ENCODE measurements around the gene ALDH6A1.

The ALDH6A1 gene

DNA sequence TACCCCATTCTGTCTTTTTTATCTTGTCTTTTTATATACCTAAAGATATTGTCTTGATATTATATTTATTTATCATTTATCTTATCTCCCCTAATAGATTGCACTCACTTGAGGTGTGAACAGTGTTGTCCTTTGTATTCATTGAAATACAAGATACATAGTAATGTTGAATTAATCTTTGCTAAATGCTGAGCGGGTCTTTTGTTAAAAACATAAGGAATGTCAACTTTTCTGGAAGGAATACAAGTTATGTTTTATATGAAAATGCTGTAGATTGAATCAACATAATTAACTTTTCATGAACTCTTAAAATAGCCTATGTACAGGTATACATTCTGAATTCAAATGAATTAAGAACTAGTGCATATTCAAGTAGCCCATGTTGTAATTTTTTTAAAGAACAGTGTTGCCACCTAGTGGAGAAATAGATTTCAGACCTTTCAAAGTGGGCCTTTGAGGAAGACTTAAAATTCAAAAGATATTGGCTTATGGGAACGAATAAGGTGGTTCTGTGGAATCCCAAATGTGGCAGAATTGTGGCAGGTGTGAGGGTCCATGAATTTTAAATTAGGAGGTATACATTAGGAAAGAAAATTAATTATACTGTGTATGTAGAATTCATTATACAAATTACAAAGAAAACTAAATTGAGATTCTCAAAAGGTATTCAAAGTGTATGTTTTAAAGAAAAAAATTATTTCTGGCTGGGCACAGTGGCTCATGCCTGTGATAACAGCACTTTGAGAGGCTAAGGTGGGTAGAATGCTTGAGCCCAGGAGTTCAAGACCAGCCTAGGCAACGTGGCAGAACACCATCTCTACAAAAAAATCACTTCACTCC, 46.0 kb downstream of the ALDH6A1 start:
- DNase-seq (ENCODE audit: low read depth in 1 of 2, low spot score in 1 of 2), result peak; percentile 64 to 81
- in situ Hi-C loops (cut with HindIII; ENCODE audit: low pct_unique_long_range_greater_than_20kb, low sequenced_read_pairs), result no loop called here
- TF ChIP-seq JUND (IDR thresholded peaks at IDR 0.05; ENCODE audit: low read depth), result no peak

DNA sequence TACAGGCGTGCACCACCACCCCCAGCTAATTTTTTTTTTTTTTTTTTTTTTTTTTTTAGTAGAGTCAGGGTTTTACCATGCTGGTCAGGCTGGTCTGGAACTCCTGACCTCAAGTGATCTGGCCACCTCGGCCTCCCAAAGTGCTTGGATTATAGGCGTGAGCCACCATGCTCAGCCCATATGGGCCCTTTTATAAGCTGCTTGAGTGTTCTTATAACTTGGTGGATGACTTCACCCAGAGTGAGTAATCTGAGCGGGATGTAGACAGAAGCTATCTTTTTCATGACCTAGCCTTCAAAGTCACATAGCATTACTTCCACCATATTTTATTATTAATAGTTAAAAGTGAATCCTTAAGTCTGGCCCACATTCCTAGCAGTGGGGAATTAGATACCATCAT, 48.7 kb downstream of the ALDH6A1 start:
- no peak for TF ChIP-seq JUND (IDR thresholded peaks at IDR 0.05; ENCODE audit: low read depth)
- DNase-seq (ENCODE audit: low read depth in 1 of 2, low spot score in 1 of 2), result no peak
- in situ Hi-C loops (cut with HindIII; ENCODE audit: low pct_unique_long_range_greater_than_20kb, low sequenced_read_pairs), result no loop called here

DNA sequence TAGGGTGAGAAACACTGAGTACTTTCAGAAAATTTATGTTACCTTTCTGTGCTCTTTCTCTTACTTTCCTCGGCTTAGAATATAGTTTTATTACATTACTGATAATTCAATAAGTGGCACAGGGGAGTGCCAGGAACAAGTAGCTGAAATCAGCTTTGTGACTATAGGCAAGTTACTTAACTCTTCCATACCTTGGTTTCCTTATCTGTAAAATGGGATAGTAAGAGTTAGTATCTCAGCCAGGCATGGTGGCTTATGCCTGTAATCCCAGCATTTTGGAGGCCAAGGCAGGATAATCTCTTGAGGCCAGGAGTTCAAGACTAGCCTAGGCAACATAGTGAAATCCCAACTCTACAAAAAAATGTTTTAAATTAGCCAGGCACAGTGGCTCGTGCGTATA, 49.7 kb downstream of the ALDH6A1 start:
- in situ Hi-C loops (cut with HindIII; ENCODE audit: low pct_unique_long_range_greater_than_20kb, low sequenced_read_pairs), result no loop called here
- no peak for TF ChIP-seq JUND (IDR thresholded peaks at IDR 0.05; ENCODE audit: low read depth)
- no peak for DNase-seq (ENCODE audit: low read depth in 1 of 2, low spot score in 1 of 2)

DNA sequence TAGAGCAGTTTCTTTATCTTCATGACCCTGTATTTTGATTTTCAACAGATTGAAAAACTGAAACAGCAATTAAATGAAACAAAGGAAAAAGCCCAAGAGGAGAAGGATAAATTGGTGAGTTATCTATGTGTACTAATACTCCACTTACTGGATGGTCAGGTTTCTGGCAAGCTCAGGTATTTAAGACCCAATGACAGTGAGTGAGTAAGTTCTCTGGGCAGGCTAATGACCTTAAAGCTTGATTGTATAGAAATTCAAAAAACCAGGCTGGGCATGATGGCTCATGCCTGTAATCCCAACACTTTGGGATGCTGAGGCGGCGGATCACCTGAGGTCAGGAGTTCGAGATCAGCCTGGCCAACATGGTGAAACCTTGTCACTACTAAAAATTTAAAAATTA, 55.1 kb downstream of the ALDH6A1 start:
- in situ Hi-C loops (cut with HindIII; ENCODE audit: low pct_unique_long_range_greater_than_20kb, low sequenced_read_pairs), result no loop called here
- no peak for DNase-seq (ENCODE audit: low read depth in 1 of 2, low spot score in 1 of 2)
- TF ChIP-seq JUND (IDR thresholded peaks at IDR 0.05; ENCODE audit: low read depth), result no peak

DNA sequence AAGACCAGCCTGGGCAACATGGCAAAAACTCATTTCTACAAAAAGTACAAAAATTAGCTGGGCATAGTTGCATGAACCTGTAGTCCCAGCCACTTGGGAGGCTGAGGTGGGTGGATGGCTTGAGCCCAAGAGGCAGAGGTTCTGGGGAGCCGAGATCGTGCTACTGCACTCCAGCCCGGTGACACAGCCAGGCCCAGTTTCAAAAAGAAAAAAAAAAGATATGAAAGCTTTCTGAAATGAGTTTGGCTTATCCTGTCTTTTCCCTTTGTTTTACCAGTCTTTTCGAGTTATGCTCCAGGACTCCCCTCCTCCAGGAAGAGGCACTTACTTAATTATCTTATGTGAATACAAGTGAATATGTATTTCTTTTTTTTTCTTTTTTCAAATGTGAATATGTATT, 61.9 kb downstream of the ALDH6A1 start:
- no peak for TF ChIP-seq JUND (IDR thresholded peaks at IDR 0.05; ENCODE audit: low read depth)
- no peak for DNase-seq (ENCODE audit: low read depth in 1 of 2, low spot score in 1 of 2)

DNA sequence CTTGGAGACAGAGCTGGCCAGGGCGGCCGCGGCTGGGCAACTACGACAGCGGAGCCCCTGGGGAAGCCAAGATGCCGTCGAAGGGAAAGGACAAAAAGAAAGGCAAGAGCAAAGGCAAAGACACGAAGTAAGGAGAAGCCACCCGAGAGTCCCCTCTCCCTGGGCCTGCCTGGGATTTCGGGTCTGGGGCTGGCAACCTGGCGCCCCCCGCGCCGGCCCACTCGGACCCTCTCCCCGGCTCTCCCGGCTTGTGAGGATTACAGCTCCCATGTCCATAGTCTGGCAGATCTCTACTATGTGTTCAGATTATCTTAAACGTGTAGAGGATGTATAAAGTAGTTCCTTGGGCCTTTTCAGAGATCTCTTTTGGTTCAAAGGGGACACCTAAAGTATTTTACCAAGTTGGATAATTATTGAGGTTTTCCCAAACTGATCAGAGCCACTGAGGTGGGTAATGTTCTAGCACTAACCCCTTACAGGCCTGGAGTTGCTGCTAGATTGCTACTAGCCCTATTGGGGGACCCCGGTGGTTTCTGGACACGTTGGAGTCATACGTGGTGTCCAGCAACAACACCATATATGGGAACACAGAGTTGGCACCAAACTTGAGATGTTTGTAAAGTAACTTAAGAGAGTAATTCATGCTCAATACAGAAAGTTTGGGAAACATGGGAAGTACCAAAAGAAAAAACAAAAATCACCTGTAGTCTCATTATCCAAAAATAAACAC, 64.7 kb downstream of the ALDH6A1 start:
- no peak for DNase-seq (ENCODE audit: low read depth in 1 of 2, low spot score in 1 of 2)
- in situ Hi-C loops (cut with HindIII; ENCODE audit: low pct_unique_long_range_greater_than_20kb, low sequenced_read_pairs), result no loop called here
- no peak for TF ChIP-seq JUND (IDR thresholded peaks at IDR 0.05; ENCODE audit: low read depth)

More for the DNA sequence above, 61.9 kb downstream of the ALDH6A1 start:
- in situ Hi-C loops (cut with HindIII; ENCODE audit: low pct_unique_long_range_greater_than_20kb, low sequenced_read_pairs), result no loop called here

DNA sequence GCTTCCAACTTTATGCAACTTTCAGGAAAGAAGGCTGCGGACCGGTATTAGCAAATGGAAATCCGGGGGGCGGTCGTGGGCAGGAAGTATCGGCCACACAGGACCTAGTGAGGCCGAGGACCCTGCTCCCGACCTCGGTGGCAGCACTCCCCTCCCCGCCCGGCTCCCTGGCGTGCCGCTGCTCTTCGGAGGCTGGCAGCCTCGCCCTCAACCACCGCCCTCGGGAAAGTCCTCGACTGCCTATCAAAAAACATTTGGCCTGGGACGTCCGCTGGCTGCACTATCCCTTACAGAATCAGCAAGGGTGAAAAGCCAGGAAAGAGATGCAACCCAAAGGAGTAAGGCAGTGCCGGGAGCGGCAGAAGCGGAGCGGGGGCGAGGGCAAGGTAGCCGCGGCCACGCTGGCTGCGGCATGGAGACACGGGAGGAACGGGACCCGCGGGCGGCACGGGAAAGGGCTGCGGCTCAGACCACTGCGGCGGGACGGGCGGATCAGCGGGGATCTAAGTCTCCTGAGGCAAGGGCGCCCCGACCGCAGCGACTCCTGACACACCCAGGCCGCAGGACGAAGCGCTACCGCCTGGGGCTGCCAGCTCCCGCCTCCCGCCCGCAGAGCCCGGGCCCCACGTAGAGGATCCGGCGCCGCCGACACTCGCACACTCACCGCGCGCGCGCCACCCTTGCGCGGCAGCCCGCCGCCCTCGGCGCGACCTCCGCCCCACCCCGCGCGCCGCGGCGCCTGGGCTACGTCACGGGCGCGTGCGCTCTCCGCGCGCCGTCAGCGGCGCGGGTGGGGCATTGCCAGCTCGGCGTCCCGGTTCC, 65.5 kb downstream of the ALDH6A1 start, which contains the start of the genes BBOF1 and ENTPD5:
BBOF1 (plus strand) TSS at position 764 of the 822 bp plus-strand sequence. CDS start 130 bp downstream, outside the sequence.
ENTPD5 (minus strand) TSS at position 703 of the 822 bp plus-strand sequence. CDS start 31,186 bp downstream, outside the sequence.
- in situ Hi-C loops (cut with HindIII; ENCODE audit: low pct_unique_long_range_greater_than_20kb, low sequenced_read_pairs), result no loop called here
- peak; percentile 93 to 97 for DNase-seq (ENCODE audit: low read depth in 1 of 2, low spot score in 1 of 2)
- TF ChIP-seq JUND (IDR thresholded peaks at IDR 0.05; ENCODE audit: low read depth), result no peak

DNA sequence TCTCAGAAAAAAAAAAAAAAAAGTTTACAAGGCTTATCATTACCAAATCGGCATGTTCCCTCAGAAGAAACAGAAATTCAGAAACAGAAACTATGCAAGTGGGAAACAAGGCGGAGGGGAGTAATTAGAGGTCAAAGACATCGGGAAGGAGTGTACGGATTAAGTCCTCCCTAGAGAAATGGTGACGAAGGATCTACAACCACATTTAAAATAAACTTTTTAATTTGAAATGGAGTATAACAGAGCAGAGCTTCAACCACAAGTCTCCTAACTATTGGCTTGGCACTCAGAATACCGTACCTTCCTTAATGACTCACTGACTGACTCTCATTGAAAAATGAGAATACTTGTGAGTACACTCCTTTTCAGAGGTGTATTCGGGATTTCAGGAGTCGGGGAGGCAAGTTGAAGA, 66.1 kb downstream of the ALDH6A1 start:
- TF ChIP-seq JUND (IDR thresholded peaks at IDR 0.05; ENCODE audit: low read depth), result no peak
- peak; percentile 46 to 52 for DNase-seq (ENCODE audit: low read depth in 1 of 2, low spot score in 1 of 2)
- in situ Hi-C loops (cut with HindIII; ENCODE audit: low pct_unique_long_range_greater_than_20kb, low sequenced_read_pairs), result no loop called here

DNA sequence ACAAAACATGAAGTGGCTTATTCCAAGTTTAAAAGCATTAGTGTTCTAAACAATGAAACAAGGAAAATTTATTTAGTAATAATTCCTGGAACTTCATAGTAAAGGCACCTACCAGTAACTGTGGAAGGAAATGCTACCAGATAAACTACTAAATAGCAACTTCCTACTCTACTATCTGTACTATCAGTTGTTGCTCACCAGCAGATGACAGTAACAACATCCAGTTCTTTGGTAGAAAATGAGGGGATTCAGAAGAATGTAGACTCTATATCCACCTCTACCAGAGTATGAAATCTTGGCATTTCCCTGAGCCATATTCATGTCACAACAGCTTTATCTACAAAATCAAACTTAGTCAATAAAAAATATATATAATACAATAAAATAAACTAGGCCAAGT, 68.3 kb downstream of the ALDH6A1 start:
- DNase-seq (ENCODE audit: low read depth in 1 of 2, low spot score in 1 of 2), result no peak
- in situ Hi-C loops (cut with HindIII; ENCODE audit: low pct_unique_long_range_greater_than_20kb, low sequenced_read_pairs), result no loop called here
- TF ChIP-seq JUND (IDR thresholded peaks at IDR 0.05; ENCODE audit: low read depth), result no peak

DNA sequence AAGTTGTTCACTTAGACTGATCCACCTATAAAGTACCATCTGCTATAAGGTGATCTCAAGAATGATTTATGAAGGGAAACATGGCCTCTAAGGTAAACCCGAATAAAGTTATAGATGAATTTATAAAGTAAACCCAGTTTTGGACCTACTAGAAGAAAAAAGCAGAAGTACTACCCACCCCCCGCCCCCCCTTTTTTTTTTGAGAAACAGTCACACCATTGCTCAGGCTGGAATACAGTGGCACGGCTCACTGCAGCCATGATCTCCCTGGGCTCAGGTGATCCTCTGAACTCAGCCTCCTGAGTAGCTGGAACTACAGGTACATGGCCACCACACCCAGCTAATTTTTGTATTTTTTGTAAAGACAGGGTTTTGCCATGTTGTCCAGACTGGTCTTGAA, 69.1 kb downstream of the ALDH6A1 start:
- TF ChIP-seq JUND (IDR thresholded peaks at IDR 0.05; ENCODE audit: low read depth), result no peak
- no peak for DNase-seq (ENCODE audit: low read depth in 1 of 2, low spot score in 1 of 2)
- in situ Hi-C loops (cut with HindIII; ENCODE audit: low pct_unique_long_range_greater_than_20kb, low sequenced_read_pairs), result no loop called here

DNA sequence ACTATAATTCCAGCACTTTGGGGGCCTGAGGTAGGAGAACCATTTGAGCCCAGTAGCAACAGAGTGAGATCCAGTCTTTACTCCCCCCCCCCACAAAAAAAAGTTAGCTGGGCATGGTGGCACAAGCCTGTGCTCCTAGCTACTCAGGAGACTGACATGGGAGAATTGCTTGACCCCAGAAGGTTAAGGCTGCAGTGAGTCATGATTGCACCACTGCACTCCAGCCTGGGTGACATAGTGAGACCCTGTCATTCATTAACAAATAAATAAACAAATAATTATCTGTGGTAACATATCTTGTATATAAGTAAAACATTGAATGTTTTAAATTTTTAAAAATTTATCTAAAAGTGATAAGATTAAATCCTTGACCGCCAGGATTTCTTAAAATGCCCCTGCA, 70.0 kb downstream of the ALDH6A1 start:
- no peak for TF ChIP-seq JUND (IDR thresholded peaks at IDR 0.05; ENCODE audit: low read depth)
- DNase-seq (ENCODE audit: low read depth in 1 of 2, low spot score in 1 of 2), result no peak
- in situ Hi-C loops (cut with HindIII; ENCODE audit: low pct_unique_long_range_greater_than_20kb, low sequenced_read_pairs), result no loop called here

DNA sequence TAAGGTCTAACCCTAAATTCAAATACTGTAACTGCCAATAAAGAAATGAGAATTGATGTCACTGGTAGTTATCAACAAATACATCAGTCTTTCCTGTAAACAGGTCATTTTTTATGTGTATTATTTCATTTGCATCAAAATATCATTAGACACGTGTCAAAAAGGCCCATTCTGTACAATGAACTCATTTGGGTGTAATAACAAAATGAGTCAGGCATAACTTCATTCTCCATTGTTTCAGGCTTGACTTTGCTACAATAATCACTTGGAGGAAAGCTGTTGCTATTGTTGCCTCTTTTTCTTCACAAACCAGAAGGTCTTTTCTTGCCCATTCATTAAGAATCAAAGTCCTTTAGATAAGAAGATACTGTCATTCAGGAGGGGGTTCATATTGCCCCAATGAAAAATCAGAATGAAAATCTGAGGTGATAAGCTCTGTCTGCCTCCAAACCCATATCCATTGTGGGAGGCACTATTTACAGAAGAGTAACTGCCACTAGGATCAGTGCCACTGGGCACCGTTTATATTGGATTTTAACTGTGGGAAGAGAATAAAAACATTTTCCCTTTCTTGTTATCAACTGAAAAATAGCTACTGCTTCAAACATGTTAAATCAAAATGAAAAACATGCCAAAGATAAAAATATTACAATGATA, 75.3 kb downstream of the ALDH6A1 start:
- in situ Hi-C loops (cut with HindIII; ENCODE audit: low pct_unique_long_range_greater_than_20kb, low sequenced_read_pairs), result no loop called here
- TF ChIP-seq JUND (IDR thresholded peaks at IDR 0.05; ENCODE audit: low read depth), result no peak
- DNase-seq (ENCODE audit: low read depth in 1 of 2, low spot score in 1 of 2), result no peak
